RCC 7860 (cell line): Measurements from ENCODE around the gene BICD1.
"Not testable (repeated sequence)": the region's sequence is repeated elsewhere in the genome, so short reads cannot be mapped to it uniquely, and the experiment has no call there.

ENCODE experiments used
- DNase-seq: peaks from one replicate; pipeline ENCODE4 v3.0.0-alpha.2; 2015; ENCODE audit warnings: low spot score
- FAIRE-seq: peaks from 2 replicates; lab custom pipeline; 2012; peaks lifted over from hg19 to GRCh38; lab: Jason Lieb, UNC

BICD1 gene

DNA sequence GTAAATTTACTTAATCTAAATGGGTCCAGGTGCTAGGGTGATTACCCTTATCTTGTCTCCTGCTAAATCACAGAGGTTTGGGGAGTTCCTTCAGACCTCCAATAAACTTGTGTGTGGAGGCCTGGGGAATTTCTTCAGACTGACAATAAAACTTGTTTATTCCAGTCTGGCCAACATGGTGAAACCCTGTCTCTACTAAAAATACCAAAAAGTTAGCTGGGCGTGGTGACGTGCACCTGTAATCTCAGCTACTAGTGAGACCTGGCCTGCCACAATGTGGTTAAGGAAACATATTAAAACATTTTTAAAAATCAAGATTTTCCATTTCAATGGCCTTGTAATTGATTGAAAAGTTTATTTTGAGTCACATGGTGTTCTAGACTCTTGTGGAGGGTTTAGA lies 165.8 kb downstream of the BICD1 start:
- FAIRE-seq: peak; percentile 83
- DNase-seq: no peak

DNA sequence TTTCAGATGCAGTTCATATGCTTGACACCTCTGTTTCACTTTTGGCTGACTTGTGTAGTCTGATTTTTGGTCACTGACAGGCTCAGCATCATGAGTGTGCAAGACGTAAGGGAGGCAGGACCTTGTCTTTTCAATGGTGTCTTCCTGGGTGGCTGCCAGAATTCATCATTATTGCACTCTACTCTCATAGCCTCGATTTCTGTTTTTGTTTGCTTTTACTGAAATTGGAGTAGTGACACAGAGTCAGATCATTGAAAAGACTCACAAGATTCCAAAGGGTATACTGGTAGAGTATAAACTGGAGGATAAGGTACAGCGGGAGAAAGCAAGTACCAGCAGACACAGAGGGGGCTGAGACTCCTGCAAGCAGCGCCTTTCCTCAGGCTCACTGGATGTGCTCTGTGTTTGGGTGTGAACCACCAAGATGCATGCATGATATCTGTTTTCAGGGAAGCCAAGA lies 166.4 kb downstream of the BICD1 start:
- DNase-seq (peak; percentile 7), FAIRE-seq (no peak)

DNA sequence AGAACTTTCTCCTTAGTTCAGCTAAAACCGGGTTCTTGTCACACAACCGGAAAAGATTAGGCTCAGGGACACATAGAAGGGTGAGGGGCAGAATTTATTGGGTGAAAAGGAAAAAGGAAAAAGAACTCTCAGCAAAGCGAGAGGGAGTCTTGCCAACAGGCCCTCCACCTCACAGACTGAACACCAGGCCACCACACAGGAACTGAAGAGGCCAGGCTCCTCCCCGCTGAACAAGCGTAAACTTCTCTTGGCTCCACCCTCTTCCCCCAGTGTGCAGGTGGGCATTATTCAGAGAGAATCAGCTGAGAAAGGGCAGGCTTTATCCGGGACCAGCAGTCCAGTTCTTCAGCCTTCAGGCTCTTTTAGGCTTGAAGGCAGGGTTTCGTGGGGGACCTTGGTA lies 167.1 kb downstream of the BICD1 start:
- no peak for FAIRE-seq
- no peak for DNase-seq

DNA sequence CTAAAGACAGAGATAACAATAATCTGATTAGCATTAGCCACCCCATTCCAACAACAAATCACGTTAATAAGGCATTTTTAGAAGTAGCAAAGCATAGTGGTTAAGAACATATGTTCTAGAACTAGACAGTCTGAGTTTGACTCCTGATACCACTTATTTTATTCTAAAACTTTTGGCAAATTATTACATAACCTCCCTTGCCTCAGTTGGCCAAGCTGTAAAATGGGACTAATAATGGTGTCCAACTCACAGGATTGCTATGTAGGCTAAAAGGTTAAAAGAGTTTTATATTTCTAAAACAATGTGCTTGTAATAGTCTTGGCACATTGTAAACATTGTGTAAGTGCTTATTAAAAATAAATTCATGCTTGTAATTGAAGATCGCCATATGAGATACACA lies 168.0 kb downstream of the BICD1 start:
- FAIRE-seq: no peak
- DNase-seq: no peak

DNA sequence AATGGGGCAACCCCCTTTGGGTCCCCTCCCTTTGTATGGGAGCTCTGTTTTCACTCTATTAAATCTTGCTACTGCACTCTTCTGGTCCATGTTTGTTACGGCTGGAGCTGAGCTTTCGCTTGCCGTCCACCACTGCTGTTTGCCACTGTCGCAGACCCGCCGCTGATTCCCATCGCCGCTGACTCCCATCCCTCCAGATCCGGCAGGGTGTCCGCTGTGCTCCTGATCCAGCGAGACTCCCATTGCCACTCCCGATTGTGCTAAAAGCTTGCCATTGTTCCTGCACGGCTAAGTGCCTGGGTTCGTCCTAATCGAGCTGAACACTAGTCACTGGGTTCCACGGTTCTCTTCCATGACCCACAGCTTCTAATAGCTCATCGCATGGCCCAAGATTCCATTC lies 168.9 kb downstream of the BICD1 start:
- FAIRE-seq: not testable (repeated sequence)

DNA sequence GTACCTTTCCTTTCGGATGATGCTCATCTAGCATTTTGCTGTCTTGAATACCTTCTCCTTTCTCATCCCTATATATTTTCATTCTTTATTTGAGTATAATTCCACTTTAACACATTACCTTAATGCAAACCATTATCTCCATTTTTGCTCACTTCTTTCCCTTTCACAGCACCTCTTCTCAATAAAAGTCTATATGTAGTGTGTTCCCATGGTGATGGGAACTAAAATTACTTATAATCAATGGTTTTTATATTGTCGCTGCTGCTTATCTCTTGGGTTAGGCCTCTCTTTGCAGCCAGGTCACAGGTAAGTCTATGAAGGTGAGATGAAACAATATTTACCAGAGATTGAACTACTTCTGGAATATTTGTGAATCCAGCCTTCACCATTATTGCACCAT lies 171.1 kb downstream of the BICD1 start:
- FAIRE-seq (no peak), DNase-seq (no peak)

More for the DNA sequence above, 168.9 kb downstream of the BICD1 start:
- DNase-seq: not testable (repeated sequence)

DNA sequence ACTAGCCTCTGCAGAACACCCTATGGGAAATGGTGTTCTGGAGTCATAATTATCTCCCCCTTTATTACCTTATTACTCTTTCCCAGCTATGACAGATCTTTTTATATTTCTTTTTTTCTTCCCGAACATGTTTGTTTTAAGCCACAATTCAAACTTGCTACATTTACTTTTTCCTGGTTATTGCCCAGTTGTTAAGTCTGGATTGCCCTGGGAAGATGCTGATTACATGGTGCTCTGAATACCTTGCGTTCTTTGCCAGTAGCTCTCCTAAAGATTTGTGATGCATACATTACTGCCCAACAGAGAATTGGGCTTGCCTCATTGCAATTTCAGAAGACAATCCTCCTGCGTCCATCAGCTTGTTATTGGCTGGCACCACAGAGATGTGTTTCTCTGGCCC lies 174.5 kb downstream of the BICD1 start:
- FAIRE-seq (no peak), DNase-seq (no peak)

DNA sequence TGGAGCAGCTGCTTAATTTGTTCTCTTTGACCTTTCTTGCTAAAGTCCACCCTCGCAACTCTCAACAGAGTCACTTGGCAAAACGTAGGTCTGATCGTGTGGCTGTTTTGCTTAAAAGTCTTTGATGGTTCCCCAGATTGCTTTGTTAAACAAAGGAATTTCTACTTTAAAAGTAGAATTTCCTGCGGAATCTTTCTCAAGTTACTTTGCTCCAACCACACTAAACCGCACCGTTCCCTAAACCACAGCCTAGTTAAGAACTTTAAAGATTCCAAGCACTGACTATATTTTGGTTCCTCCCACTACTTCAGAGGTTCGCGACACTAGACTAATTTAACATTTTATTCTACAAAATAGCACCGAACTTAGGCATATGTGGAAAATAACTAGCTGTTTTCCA lies 177.9 kb downstream of the BICD1 start:
- no peak for DNase-seq
- FAIRE-seq: peak; percentile 62

DNA sequence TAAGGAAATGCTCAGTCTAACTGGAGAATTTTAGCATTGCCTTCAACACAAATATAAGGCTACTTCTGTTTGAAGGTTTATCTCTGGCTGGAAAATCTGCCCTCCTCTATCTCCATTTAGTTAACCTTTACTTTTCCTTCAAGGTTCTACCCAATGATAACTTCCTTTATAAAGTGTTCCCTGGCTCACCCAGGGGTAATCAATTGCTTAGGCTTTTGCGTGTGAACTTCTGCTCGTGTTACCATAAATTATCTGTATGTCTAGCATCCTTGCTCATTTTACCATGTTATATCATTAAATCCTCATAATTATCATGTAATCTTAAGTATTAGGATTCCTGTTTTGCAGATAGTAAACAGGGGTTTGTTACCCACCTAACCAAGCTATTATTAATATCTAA lies 178.4 kb downstream of the BICD1 start:
- no peak for DNase-seq
- FAIRE-seq: no peak

DNA sequence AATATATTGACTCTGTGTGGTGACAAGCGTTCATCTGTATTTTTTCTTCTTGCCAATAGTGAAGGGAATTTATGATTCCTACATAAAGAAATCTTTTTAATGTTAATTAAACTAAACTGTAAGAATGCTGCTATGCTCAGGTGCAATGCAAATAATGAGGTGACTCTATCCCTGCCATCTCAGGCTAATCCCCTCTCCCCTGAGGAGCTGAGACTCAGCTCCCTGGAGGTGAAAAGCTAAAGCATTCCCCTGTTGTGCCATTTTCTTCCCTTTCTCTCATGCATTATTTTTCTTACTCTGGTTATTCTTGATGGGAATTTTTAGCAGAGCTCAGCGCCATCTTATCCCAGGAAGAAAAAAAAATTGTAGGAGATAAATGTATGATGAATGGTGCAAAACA lies 178.8 kb downstream of the BICD1 start:
- DNase-seq: no peak

DNA sequence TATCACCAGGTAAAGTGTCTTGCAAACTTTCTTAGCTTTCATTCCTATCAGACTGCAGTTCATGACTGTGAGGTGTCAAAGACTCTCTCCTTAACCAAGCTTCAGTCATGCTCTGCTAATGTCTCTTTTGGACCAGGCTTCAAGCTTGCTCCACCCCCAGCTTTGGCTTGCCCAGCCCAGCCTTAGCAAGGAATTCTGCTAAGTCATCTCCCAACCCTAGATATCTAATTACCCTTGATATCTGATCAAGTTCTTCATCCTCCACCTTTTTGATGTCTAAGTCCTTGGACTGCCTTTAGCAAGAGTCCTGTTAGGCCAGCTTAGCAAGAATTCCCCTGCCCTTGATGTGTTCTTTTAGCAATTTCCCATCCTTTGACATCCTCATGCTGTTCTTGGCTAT lies 183.8 kb downstream of the BICD1 start:
- no peak for FAIRE-seq
- no peak for DNase-seq

More for the DNA sequence above, 178.8 kb downstream of the BICD1 start:
- no peak for FAIRE-seq

DNA sequence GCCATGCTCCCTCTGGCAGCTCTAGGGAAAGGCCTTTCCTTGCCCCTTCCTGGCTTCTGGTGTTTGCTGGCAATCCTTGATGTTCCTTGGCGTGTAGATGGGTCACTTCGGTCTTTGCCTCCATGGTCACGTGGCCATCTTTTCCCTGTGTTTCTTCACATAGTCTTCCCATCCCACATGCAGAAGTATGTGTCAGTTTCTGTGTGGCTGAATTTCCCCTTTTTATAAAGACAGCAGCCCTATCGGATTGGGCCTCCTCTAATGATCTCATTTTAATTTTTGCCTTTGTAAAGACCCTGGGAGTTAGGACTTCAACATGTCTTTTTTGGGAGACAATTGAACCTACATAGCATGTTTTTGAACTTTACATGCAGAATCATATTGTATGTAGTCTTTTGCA lies 185.5 kb downstream of the BICD1 start:
- FAIRE-seq: no peak
- DNase-seq: no peak

DNA sequence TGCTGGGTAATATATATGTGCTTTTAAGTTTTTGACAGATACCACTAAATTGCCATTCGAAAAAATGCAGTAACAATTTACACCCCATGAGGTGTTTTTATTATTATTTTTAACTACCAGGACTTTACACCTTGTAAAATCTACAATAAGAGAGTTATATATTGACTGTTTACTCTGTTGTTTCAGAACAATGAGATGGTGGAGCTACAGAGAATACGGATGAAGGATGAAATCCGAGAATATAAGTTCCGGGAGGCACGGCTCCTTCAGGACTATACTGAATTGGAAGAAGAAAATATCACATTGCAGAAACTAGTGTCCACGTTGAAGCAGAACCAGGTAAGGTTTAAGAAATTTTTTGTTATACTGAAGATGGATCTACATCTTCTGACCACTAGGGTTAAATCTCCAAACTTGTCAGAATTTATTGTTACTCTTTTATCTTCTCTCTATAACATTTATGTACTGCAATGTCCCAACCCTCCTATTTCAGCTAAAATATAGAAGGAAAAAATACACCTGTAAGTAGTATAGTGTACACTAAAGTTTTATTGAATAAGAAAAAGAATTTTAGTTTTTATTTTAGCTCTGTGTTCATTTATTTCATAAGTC lies 187.3 kb downstream of the BICD1 start:
- no peak for DNase-seq
- FAIRE-seq: no peak

DNA sequence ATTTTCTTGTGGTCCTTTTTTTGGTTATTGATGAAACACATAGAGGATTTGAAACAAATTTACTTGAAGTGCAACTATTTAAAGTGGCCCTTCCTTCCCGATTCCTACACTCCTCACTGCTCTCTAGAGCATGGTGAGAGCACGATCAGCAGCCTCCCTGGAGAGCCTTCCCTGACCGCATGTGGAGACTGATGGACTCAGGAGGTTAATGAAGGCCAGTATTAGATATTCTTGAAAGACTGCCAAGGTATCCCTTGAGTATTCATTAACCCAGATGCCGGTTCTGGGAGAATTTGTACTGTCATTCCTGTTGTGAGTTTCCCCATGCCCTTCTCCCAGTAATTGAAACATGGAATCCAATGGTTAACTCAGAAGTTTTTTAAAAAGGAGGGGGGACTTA lies 189.9 kb downstream of the BICD1 start:
- DNase-seq (peak; percentile 96), FAIRE-seq (peak; percentile 98)

DNA sequence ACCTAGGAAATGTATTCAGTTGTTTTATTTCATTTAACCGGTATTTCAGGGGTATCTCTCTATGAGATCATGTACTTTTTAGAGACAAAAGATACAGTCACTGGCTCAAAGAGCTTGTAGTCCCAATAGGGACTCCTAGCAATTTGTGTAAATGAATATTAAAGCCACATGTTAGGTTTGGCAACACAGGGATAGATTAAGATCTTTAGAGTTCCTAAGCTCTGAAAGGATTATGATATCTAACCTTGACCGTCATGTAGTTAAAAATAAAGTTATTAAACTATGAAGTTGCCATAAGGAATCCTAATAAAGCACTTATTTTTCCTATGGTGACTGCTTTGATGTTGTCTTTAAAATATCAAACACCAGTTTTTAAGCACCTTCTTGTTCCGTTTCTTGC lies 192.3 kb downstream of the BICD1 start:
- FAIRE-seq: no peak
- DNase-seq: no peak

DNA sequence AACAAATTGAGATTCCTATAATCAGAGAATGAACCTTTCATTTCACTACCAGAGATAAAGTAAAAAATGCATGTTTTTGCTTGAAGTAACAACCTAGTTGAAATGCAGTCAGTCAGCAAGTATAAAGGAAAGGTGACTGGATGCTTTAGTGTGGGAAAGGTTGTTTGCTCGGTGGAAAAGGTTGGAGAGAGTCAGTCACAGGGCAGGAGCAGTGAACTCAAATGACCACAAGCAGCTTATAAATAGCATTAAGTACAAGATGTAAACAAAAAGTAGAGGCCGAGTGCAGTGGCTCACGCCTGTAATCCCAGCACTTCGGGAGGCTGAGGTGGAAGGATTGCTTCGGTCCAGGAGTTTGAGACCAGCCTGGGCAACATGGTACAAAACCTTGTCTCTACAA lies 194.6 kb downstream of the BICD1 start:
- no peak for DNase-seq
- no peak for FAIRE-seq

DNA sequence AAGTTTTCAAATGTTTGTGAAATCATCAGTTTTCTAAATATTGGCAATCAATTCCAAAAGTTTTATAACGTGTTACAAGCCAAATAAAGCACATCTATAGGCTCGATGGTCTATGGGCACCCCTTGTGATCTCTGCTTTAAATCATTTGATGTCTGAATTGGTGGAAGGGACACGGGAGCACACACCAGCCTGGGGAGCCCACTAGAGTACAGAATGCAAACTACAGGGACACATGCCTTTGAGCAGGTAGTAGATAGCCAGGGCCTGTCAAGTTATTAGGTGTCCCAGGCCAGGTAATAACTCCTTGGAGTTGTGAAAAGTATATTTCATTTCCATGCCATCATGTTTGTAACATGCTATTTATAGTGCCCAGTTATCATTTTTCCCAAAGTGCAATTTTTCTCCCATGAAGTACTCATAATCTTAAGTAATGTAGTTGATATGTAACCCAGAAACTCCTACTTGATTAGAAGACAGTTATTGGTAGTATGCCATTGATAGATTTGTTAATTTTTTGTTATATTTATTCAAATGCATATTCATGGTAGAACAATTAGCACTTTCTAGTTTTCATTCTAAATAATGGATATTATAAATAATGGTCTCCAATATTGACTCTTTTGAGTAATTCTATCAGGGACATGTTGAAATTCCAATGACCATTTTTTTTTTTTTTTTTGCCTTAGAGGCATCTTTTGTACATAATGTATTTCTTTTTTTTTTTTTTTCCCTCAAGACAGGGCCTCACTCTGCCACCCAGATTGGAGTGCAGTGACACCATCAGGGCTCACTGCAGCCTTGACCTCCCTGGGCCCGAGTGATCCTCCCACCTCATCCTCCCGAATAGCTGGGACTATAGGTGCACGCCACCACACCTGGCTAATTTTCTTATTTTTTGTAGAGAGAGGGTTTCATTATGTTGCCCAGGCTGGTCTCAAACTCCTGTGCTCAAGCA lies 195.8 kb downstream of the BICD1 start:
- DNase-seq (no peak), FAIRE-seq (no peak)

DNA sequence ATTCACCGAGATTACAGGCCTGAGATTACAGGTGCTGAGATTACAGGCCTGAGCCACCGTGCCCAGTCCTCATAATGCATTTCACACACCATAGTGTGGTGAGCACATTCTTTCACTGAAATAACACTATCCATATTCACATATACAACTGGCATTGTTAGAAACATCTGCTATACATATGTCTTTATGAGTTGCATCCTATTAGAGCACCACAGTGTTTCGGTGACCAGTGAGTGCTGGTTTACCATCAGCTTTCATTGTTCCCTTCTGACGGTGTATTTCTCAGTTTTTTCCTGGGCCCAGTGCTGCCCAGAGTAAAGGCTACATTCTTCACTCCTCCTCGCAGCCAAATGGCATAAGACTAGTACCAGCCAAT lies 196.5 kb downstream of the BICD1 start:
- DNase-seq (no peak), FAIRE-seq (no peak)

DNA sequence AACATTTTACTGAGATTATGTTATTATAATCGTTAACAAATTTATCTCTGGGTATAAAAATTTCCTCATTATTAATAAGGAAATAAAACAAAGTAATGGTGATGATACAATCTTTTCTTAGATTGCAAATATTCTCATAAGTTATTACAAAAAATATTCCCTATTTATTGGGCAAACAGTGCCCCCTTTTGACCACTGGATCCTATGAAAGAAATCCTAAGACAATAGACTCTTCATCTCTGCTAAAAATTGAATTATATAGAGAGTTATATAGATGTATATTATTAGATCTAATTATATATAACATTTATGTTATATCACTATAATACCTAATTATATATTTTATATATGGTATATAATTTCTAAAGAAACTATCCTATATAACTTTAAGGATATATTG lies 198.5 kb downstream of the BICD1 start:
- FAIRE-seq: peak; percentile 54
- no peak for DNase-seq

DNA sequence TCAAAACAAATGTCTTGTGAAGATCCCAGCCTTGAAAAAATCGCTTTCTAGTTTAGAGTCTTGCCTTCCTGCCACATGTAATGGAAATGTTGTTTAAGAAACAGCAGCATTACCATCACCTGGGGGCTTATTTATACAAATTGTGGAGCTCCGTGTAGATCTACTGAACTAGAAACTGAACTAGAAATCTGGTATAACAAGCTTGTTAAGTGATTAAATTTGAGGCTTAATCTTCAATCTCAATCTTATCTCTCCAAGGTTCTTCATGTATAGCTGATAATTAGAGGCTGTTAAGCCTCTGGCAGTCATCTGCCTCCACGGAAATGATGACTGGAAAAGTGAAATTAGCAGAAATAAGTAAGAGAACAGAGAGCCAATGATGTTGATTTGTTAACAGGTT lies 200.7 kb downstream of the BICD1 start:
- DNase-seq (no peak), FAIRE-seq (no peak)

DNA sequence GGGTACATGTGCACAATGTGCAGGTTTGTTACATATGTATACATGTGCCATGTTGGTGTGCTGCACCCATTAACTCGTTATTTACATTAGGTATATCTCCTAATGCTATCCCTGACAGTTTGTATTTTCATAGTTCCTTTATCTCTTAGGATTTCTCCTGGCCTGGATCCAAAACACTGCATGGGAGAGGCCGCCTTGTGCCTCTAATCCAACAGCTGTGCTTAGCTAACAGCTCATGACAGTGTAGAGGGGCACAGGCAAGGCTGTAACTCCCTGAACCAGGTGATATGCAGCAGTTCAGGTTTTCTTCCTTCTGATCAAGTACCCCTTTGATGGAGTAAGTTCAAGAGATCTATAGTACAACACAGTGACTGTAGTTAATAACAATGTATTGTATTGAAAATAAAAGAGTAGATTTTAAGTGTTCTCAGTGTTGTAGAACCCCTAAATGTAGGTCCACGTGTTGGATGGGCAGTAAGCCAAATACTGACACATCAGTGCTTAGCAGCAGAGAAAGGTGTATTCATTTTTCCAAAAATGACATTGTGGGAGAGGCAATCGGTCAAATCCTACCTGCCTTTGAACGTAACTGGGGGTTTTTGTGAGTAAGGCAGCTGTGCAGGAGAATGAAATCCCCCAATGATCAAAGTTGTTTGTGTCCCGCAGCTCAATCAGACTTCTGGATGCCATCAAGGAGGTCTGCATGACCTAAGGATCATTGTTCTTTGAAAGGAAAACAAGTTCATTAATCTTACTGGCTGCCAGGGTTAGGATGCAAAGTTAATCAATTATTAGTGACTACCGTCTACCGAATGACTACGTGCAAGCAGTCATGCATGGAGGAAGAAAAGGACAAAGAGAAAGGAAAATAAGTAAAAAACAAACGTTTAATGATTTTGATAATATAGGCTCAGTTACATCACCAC lies 203.4 kb downstream of the BICD1 start:
- peak; percentile 97 for FAIRE-seq
- DNase-seq: peak; percentile 61
